ENCODE results near the gene PAPPA2.

PAPPA2 gene

DNA sequence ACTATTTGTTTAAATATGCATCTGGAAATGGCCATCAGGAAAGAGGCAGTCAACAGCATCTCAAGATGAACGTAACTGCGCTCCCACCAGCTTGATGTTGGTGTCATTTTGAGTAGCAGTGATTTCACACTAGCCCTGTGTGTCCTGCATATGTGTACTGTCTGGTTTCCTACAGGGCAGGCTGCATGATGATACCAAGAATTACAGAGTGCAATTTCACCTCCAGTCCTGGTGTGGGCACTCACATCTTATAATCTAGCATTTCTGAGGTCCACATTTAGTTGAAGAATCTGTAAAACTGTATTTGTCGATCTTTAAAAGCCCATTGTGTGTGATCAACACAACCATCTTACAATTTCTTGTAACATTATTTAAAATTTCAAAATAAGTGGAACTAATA, 336.4 kb downstream of the PAPPA2 start:
- no peak overlapping the region for H3K27ac ChIP-seq

DNA sequence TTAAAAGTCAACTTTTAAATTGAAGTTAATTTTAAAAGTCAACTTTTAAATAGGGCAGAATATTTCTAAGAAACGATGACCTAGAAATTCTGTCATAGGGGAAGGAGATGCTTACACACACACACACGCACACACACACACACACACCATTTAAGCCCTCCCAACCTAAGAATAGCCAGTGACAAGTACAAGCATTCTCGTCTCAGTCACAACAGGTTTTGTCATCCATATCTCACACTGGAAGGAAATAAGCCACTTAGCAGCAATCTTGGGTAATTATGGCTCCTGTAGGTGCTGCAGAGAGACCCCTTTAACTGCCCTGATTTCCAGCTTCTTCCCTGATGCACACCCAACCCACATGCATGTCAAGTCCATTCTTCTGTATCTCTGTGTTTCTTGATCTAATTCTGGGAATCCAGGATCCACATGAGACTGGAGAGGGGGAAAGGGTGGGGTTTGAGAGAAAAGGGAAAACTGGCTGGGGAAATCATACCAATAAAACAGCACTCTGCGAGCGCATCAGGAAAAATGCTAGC, 338.1 kb downstream of the PAPPA2 start:
- H3K9ac ChIP-seq: no peak overlapping the region
- H3K79me2 ChIP-seq: no peaks in the 10 kb centered on the region
- no peaks in the 10 kb centered on the region for H3K36me3 ChIP-seq (ENCODE audit: control insufficient read depth, insufficient read depth, low read length)
- no peaks in the 10 kb centered on the region for H3K9me3 ChIP-seq (ENCODE audit: control insufficient read depth, low read length)
- TF ChIP-seq, protein P1, sequence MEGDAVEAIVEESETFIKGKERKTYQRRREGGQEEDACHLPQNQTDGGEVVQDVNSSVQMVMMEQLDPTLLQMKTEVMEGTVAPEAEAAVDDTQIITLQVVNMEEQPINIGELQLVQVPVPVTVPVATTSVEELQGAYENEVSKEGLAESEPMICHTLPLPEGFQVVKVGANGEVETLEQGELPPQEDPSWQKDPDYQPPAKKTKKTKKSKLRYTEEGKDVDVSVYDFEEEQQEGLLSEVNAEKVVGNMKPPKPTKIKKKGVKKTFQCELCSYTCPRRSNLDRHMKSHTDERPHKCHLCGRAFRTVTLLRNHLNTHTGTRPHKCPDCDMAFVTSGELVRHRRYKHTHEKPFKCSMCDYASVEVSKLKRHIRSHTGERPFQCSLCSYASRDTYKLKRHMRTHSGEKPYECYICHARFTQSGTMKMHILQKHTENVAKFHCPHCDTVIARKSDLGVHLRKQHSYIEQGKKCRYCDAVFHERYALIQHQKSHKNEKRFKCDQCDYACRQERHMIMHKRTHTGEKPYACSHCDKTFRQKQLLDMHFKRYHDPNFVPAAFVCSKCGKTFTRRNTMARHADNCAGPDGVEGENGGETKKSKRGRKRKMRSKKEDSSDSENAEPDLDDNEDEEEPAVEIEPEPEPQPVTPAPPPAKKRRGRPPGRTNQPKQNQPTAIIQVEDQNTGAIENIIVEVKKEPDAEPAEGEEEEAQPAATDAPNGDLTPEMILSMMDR (IDR thresholded peaks at IDR 0.05): no peak
- H3K4me2 ChIP-seq (ENCODE audit: low read length): no peak overlapping the region
- no peak overlapping the region for H2AFZ ChIP-seq
- H3K27me3 ChIP-seq (ENCODE audit: control insufficient read depth, insufficient read depth, low read length): no peaks in the 10 kb centered on the region
- H3K27ac ChIP-seq: no peak overlapping the region
- no peaks in the 10 kb centered on the region for H3K4me1 ChIP-seq
- no peak overlapping the region for H3K4me3 ChIP-seq (ENCODE audit: low read depth, low read length)

More for the DNA sequence above, 336.4 kb downstream of the PAPPA2 start:
- H3K79me2 ChIP-seq: no peaks in the 10 kb centered on the region
- H3K4me3 ChIP-seq (ENCODE audit: low read depth, low read length): no peak overlapping the region
- no peaks in the 10 kb centered on the region for H3K27me3 ChIP-seq (ENCODE audit: control insufficient read depth, insufficient read depth, low read length)
- H2AFZ ChIP-seq: no peak overlapping the region
- no peaks in the 10 kb centered on the region for H3K9me3 ChIP-seq (ENCODE audit: control insufficient read depth, low read length)
- H3K36me3 ChIP-seq (ENCODE audit: control insufficient read depth, insufficient read depth, low read length): no peaks in the 10 kb centered on the region
- TF ChIP-seq, protein P1 (IDR thresholded peaks at IDR 0.05): no peak
- no peak overlapping the region for H3K4me2 ChIP-seq (ENCODE audit: low read length)
- no peak overlapping the region for H3K9ac ChIP-seq
- H3K4me1 ChIP-seq: no peaks in the 10 kb centered on the region

DNA sequence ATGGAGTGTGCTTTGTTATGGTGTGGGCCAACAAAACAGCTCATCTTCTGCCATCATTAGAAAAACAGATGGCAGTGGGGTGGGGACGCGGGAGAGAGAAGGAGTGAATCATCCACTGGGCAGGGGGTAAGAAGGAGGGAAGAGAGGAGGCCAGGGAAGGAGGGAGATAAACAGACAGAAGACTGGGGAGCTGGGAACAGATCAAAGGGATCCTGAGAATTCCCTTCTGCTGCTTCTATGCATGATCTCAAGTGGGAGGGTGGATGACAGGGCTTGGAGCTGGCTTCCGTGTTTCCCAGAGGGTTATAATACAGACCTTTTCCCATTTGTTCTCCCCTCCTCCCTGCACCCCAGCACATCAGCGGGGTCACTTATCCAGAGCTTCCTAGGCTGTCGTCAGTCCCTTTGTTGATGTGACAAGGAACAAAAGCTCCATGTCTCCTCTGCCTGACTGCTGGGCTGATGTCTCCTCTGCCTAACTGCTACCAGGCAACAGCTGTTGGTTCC, 338.6 kb downstream of the PAPPA2 start:
- no peak overlapping the region for H3K4me2 ChIP-seq (ENCODE audit: low read length)
- H3K9ac ChIP-seq: no peak overlapping the region
- TF ChIP-seq, protein P1 (IDR thresholded peaks at IDR 0.05): no peak
- no peak overlapping the region for H2AFZ ChIP-seq
- H3K79me2 ChIP-seq: no peaks in the 10 kb centered on the region
- H3K27me3 ChIP-seq (ENCODE audit: control insufficient read depth, insufficient read depth, low read length): no peaks in the 10 kb centered on the region
- no peaks in the 10 kb centered on the region for H3K4me1 ChIP-seq
- no peak overlapping the region for H3K4me3 ChIP-seq (ENCODE audit: low read depth, low read length)
- H3K36me3 ChIP-seq (ENCODE audit: control insufficient read depth, insufficient read depth, low read length): no peaks in the 10 kb centered on the region
- no peaks in the 10 kb centered on the region for H3K9me3 ChIP-seq (ENCODE audit: control insufficient read depth, low read length)
- H3K27ac ChIP-seq: no peak overlapping the region

DNA sequence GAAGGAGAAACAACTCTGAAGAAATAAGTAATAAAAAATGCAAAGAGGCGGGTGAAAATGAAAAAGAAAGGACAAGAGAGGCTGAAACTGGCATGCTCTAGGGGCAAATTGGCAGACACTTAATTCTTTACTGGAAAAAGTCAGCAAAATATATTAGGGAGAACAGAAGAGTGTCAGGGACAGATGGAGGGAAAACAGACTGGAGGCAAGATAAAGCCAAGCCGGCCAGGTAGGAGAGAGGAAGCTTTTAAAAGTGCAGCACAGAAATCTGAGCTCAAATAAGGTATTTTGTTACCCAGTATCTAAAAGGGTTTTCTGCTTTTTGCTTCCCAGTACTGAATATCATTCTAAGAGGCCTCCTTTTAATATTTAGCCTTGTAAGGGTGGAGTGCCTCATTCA, 339.3 kb downstream of the PAPPA2 start:
- H3K27me3 ChIP-seq (ENCODE audit: control insufficient read depth, insufficient read depth, low read length): no peaks in the 10 kb centered on the region
- TF ChIP-seq, protein P1 (IDR thresholded peaks at IDR 0.05): no peak
- no peak overlapping the region for H3K9ac ChIP-seq
- H3K27ac ChIP-seq: no peak overlapping the region
- H3K4me2 ChIP-seq (ENCODE audit: low read length): no peak overlapping the region
- H3K4me1 ChIP-seq: no peaks in the 10 kb centered on the region
- H3K9me3 ChIP-seq (ENCODE audit: control insufficient read depth, low read length): no peaks in the 10 kb centered on the region
- H3K79me2 ChIP-seq: no peaks in the 10 kb centered on the region
- H2AFZ ChIP-seq: no peak overlapping the region
- H3K36me3 ChIP-seq (ENCODE audit: control insufficient read depth, insufficient read depth, low read length): no peaks in the 10 kb centered on the region
- no peak overlapping the region for H3K4me3 ChIP-seq (ENCODE audit: low read depth, low read length)

DNA sequence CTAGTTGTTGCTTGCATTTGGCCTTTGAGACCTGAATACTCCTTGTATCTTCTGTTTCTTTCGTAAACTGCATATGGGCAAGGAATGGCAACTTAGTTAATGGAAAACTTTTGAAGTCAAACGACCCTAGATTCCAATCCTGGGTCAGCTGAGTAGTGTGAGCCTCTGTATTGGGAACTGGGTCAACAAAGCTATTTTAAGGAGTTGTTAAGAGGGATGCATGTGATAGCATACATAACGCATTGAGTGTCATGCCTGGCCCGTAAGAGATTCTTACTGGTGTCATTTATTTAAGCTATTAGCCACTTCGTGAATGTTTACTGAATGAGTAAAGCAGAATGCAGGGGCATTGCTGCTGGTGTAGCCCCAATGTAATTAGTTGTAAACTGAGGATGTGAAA, 340.1 kb downstream of the PAPPA2 start:
- Histone ChIP-seq H3K4me2 (ENCODE audit: low read length) (no peak overlapping the region), H3K9ac (no peak overlapping the region), H3K27me3 (ENCODE audit: control insufficient read depth, insufficient read depth, low read length) (no peaks in the 10 kb centered on the region), H3K36me3 (ENCODE audit: control insufficient read depth, insufficient read depth, low read length) (no peaks in the 10 kb centered on the region), H3K4me1 (no peaks in the 10 kb centered on the region), H3K79me2 (no peaks in the 10 kb centered on the region), H2AFZ (no peak overlapping the region), H3K4me3 (ENCODE audit: low read depth, low read length) (no peak overlapping the region), H3K9me3 (ENCODE audit: control insufficient read depth, low read length) (no peaks in the 10 kb centered on the region), H3K27ac (no peak overlapping the region)
- TF ChIP-seq, protein P1 (IDR thresholded peaks at IDR 0.05): no peak
